HG03439 (cell line): ENCODE results near the gene RPL12.
A peak's percentile ranks its signal among the peaks of the same experiment; 100 is the strongest.
"Not testable (repeated sequence)": the region's sequence is repeated elsewhere in the genome, so short reads cannot be mapped to it uniquely, and the experiment has no call there.

ENCODE experiments used
- ATAC-seq: cut with Tn5 transposase; IDR thresholded peaks from one replicate; pipeline ENCODE4 v1.9.1; 2021; ENCODE audit warnings: mild to moderate bottlenecking, moderate library complexity; ENCODE audit not compliant: unreplicated experiment

RPL12 gene

GRCh38 chr9:127470662-127471061 is 19.5 kb upstream of the RPL12 start:
- no peak for ATAC-seq

DNA sequence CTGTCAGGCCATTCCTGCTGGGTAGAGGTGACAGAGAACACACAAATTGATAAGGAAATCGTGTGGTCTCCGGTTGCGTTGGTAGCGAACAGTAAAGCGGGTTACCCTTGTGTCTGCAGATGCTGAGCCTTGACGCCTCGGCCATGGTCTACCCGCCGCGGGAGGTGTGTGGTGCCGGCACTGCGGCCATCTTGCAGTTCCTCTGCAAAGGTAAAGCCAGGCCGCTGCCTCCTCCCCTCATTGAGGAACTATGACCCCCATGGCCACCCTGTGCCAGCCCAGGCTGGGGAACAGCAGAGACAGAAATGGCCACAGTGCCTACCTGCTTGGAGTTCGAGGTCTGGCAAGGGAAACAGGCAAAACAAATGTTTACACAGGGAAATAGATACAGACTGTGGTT is 16.4 kb upstream of the RPL12 start:
- no peak for ATAC-seq

- not testable (repeated sequence) for ATAC-seq
These were observed 15.3 kb upstream of the RPL12 start for GRCh38 chr9:127466407-127466917.

DNA sequence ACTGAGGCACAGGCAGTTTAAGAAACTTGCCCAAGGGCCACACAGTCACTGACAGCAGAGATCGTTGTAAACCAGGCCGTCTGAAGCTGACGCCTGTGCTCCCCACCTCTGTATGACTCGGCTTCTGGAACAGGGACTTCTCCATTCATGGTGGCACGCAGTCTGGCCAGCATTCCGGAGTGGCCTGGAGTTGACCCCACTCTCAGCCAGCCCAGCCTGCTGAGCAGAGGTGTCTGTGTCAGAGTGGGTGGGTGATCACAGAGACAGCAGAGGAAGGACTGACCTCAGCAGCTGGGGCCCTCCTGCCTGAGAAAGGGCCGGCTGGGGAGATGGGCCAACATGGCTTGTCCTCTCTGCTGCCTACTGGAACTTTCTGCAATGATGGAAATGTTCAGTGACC is 12.7 kb upstream of the RPL12 start:
- ATAC-seq, result no peak

DNA sequence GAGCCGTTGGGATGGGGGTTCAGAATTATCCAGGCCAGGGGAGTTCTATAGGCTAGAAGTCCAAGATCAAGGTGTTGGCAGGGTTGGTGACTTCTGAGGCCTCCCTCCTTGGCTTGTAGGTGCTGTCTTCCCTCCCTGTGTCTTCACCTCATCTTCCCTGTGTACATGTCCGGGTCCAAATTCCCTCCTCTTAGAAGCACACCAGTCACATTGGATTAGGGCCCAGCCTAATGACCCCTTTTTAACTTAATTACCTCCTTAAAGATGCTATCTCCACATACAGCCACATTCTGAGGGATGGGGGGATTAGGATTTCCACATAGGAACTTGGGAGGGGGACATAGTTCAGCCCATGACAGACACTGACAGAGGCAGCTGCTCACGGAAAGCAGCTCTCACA is 12.2 kb upstream of the RPL12 start:
- ATAC-seq, result no peak

- ATAC-seq, result no peak
These were observed 7.7 kb upstream of the RPL12 start for GRCh38 chr9:127458921-127459320.

- ATAC-seq, result no peak
These were observed 6.1 kb upstream of the RPL12 start for GRCh38 chr9:127457191-127457878.

- ATAC-seq, result no peak
These were observed 4.3 kb upstream of the RPL12 start for GRCh38 chr9:127455324-127455992.

- no peak for ATAC-seq
These were observed 1.5 kb upstream of the RPL12 start for GRCh38 chr9:127452691-127453090.

- peak; percentile 5 for ATAC-seq
These were observed 851 bp upstream of the RPL12 start for GRCh38 chr9:127451858-127452656.

GRCh38 chr9:127451608-127451857 is 327 bp upstream of the RPL12 start:
- ATAC-seq, result peak; percentile 18

DNA sequence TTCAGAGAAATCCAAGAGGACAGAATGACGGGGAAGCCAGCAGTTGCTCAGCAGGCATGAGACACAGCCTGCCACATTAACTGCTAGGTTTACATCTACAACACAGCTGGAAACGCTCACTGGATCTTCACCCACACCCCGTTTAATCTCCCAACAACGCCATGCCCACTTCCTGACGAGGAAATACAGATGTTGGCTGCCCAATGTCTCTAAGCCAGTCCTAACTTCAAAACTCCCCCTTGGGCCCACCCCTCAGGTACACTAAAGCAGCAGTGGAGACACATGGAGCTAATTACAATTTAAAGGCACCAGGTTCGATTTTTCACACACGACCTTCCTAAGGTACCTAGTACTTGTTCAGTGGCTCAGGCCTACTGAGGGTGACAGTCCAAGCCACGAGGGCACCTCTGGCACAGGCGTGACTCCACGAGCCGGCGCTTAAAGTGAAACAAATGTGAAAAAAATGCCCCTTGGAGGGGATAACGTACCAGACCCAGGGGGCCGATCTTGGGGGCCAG is 904 bp downstream of the RPL12 start:
- peak; percentile 1 for ATAC-seq

DNA sequence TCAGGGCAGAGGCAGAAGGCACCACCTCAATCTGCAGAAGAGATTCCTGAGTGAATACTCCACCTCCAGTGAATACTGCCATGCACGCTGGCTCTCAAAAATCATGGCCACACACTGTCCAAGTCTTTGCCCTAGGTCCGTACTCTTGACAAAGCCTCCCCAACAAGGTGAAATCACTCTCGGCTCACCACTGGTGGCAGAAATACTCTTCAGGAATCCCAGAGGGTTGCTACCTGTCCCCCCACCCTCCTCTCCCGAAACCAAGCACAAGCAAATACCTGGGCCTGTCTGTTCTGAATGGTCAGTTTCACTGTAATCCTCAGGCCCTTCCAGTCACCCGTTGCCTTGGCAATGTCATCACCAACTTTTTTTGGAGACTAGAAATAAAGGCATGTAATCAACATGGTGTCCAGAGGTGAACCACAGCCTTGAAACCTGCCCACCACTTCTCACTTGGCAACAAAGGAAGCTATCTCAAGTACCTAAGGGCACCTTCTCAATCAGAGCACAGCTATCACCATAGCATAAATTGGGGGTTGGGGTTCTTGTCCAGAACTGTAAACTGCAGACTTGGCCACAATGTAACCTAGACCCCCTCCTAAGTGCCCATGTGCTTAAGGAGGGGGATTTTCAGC is 1.8 kb downstream of the RPL12 start:
- no peak for ATAC-seq

GRCh38 chr9:127448112-127448805 is 2.9 kb downstream of the RPL12 start:
- ATAC-seq, result no peak

DNA sequence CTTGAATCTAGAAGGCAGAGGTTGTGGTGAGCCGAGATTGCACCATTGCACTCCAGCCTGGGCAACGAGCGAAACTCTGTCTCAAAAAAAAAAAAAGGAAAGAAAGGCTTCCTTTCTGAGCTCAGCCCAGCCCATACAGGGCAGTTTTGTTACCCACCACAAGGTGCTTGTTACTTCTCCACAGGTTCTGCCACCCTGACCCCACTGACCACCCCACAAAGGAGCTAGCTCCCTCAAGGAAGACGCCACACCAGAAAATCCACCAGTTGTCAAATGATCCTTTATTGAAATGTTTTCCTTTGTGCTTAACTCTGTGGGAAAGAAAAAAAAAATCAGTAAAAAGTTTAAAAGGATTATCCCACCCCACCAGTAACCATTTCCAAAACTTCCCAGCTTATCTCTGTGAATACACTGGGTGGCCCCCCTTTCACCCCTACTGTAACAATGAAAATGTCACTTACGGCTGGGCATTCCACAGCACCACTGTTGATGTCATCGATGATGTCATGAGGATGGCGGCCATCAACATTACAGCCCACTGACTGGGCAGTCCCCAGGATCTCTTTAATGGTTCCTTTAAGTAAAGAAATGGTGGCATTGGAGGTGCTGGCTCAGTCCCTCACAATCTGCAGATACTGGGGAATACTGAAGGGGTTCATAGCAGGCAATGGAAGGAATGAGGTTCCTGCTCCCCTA is 3.6 kb downstream of the RPL12 start:
- no peak for ATAC-seq

- ATAC-seq, result no peak
These were observed 4.3 kb downstream of the RPL12 start for GRCh38 chr9:127446713-127447415.

DNA sequence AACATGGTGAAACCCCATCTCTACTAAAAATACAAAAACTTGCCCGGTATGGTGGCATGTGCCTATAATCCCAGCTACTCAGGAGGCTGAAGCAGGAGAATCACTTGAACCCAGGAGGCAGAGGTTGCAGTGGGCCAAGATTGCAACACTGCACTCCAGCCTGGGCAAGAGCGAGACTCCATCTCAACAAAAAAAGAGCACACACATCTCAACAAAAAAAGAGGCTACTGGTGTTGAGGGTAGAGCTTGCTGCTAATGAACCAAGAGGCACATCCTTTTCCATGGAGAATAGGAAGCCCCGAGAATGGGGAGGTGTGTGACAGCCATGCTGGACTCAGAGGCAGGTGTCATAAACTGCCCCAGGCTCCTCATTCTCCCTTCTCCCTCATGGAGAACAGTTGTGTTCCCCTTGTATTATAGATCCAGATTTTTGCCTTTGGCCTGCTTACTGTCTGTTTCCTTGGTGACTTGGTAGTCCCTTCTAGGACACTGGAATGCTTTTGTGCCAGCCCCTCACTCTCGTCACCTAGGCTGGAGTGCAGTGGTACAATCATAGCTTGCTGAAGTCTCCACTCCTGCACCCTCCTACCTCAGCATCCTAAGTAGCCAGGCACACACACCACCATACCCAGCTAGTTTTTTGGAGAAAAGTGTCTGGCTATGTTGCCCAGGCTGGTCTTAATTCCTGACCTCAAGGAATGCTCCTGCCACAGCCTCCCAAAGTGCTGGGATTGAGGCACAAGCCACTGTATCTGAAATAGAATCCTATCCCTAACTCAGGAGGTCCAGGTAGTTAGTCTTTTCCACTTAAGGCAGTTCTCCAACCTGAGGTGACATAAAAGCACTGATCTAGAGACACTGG is 5.1 kb downstream of the RPL12 start:
- no peak for ATAC-seq
